Activated naive CD4-positive, alpha-beta T cell treated with anti-CD3 and anti-CD28 coated beads for 36 hours (primary cell): ENCODE measurements around the gene QRFPR. TPM values are rescaled to one million over a fixed set of nuclear protein-coding genes. Genes with fewer than 3 reads are reported as not detected.
A peak's percentile ranks its signal among the peaks of the same experiment; 100 is the strongest.

Experiments
- CTCF ChIA-PET: fragments of 350-600 bp; sonication (Branson Sonifier 250); formaldehyde crosslinking; loops from one replicate; lab custom pipeline; 2021; ENCODE audit warnings: antibody characterized with exemption; lab: Charles Lee
- DNase-seq: peaks from one replicate; pipeline ENCODE4 v3.0.0-alpha.2; 2020
- H3K27ac Mint-ChIP-seq: one replicate; pipeline ENCODE4 v1.8.0; 2021; ENCODE audit warnings: mild to moderate bottlenecking, mixed read lengths
- H3K27me3 Mint-ChIP-seq: one replicate; pipeline ENCODE4 v1.8.0; 2021; ENCODE audit warnings: low read depth, mixed read lengths
- H3K36me3 Mint-ChIP-seq: one replicate; pipeline ENCODE4 v1.8.0; 2021; ENCODE audit warnings: low read depth, mixed read lengths
- H3K4me1 Mint-ChIP-seq: one replicate; pipeline ENCODE4 v1.8.0; 2021; ENCODE audit warnings: low read depth, mixed read lengths
- H3K4me3 Mint-ChIP-seq: one replicate; pipeline ENCODE4 v1.8.0; 2021; ENCODE audit warnings: mild to moderate bottlenecking, moderate library complexity, mixed read lengths
- H3K9me3 Mint-ChIP-seq: one replicate; pipeline ENCODE4 v1.8.0; 2021; ENCODE audit warnings: mixed read lengths
- intact Hi-C: fragments of 100-400 bp; cut with micrococcal nuclease; formaldehyde crosslinking; loops from one replicate; pipeline ENCODE4 v1.15.1; 2023
- total RNA-seq, 2 experiments: library from RNA; stranded (reverse); gene quantifications; one replicate each; pipeline ENCODE4 v1.2.3, GENCODE V29; 2021

Gene QRFPR
- total RNA-seq, 2 experiments from 2014 or later: not detected

DNA sequence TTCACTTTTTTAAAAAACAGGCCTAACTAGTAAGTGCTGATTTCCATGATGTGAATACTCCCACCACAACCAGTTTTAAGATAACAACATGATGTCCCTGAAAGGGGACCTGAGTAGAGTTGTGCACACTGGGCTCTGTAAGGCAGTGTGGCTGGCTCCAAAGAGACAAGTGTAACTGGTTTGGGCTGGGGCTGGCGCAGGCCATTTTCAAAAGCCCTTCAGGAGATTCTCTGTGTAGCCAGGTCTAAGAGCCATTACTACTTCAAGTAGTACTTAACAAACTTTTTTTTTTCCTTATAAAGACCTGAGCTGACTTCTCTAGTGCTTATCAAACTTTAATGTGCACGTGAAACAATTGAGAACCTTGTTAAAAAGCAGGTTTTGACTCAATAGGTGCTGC lies 4.3 kb downstream of the QRFPR start:
- Mint-ChIP-seq H3K36me3 (no peaks in the 10 kb centered on the region), H3K9me3 (no peaks in the 10 kb centered on the region), H3K27ac (no peak overlapping the region), H3K27me3 (peaks cover 39% of the 10 kb centered on the region), H3K4me3 (no peak overlapping the region), H3K4me1 (peaks cover 6% of the 10 kb centered on the region)
- CTCF ChIA-PET: no interaction called here
- no peak for DNase-seq
- intact Hi-C loops: no loop called here

DNA sequence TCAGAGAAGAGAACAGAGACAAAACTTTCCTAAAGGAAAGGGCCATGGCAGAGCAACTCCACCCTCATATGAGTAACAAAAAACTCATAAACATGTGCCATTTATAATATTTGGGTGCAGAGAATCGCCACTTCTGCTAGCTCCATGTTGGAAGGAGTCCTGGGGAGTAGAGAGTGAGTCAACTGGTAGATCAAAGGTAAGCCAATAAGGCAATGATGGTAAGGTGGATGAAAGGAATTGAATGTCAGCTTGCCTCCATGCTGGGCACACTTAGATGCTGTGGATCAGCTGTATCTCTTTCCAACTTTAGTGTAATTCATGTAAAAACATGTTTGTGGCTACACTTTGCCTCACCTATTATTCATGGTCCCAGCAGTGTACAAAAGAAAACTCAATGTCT lies 4.7 kb downstream of the QRFPR start:
- Mint-ChIP-seq H3K4me1 (peaks cover 6% of the 10 kb centered on the region), H3K9me3 (no peaks in the 10 kb centered on the region), H3K27ac (no peak overlapping the region), H3K27me3 (peaks cover 36% of the 10 kb centered on the region), H3K36me3 (no peaks in the 10 kb centered on the region), H3K4me3 (no peak overlapping the region)
- intact Hi-C loops: no loop called here
- DNase-seq: no peak
- CTCF ChIA-PET: no interaction called here

DNA sequence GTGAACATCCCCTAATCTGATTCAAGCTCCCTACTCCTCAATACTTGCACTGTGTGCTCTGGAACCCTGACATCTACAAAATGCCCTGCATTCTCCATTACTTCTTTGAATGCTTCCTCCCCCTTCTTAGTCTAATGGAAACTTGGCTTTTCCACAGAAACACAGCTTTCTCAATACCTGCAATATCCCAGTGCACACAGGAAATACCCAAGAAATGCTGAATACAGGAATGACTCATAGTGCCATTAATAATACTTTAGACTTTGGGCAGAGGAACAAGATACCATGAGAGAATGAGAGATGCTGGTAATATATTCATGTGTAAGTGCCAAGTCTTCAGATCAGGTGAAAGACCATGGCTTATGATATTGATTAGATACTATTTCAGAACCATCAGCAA lies 5.6 kb downstream of the QRFPR start:
- H3K4me3 Mint-ChIP-seq: no peak overlapping the region
- CTCF ChIA-PET: interaction anchor here (1.6 kb wide), 1 partner anchor 183 kb away, joined by 4 read pairs; no protein-coding TSS in a partner anchor

DNA sequence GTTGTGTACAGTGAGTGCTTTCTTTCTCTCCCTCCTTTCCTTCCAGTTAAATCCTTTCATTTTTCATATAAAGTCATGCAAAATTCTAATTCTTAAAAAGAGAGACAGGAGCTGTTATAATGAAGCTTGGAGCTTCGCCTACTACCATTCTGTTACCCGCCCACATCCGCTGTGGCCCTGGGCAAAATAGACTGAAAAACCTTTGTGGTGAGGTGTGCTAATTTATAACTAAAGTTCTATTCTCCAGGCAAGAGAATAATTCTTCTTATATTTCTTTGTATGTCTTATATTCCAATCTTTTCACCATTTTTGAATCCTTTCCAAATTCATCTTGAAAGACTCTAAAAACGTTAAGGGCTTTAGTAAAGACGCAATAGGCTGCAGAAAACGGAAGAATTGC lies 7.0 kb downstream of the QRFPR start:
- no peaks in the 10 kb centered on the region for H3K9me3 Mint-ChIP-seq
- no peak for DNase-seq
- no peak overlapping the region for H3K27ac Mint-ChIP-seq
- H3K36me3 Mint-ChIP-seq: no peaks in the 10 kb centered on the region
- H3K4me1 Mint-ChIP-seq: no peaks in the 10 kb centered on the region
- no peak overlapping the region for H3K4me3 Mint-ChIP-seq
- intact Hi-C loops: loop anchor here (5.0 kb wide), 1 partner anchor 48 kb away; no protein-coding TSS in a partner anchor
- CTCF ChIA-PET: interaction anchor here (0.8 to 1.6 kb wide), 4 partner anchors 25 to 355 kb away, joined by 3 to 4 read pairs (median 3); no protein-coding TSS in a partner anchor
- H3K27me3 Mint-ChIP-seq: peaks cover 21% of the 10 kb centered on the region

More for the DNA sequence above, 5.6 kb downstream of the QRFPR start:
- peaks cover 5% of the 10 kb centered on the region for H3K4me1 Mint-ChIP-seq
- DNase-seq: no peak
- peaks cover 32% of the 10 kb centered on the region for H3K27me3 Mint-ChIP-seq
- no peaks in the 10 kb centered on the region for H3K9me3 Mint-ChIP-seq
- H3K27ac Mint-ChIP-seq: no peak overlapping the region
- H3K36me3 Mint-ChIP-seq: no peaks in the 10 kb centered on the region
- intact Hi-C loops: no loop called here

DNA sequence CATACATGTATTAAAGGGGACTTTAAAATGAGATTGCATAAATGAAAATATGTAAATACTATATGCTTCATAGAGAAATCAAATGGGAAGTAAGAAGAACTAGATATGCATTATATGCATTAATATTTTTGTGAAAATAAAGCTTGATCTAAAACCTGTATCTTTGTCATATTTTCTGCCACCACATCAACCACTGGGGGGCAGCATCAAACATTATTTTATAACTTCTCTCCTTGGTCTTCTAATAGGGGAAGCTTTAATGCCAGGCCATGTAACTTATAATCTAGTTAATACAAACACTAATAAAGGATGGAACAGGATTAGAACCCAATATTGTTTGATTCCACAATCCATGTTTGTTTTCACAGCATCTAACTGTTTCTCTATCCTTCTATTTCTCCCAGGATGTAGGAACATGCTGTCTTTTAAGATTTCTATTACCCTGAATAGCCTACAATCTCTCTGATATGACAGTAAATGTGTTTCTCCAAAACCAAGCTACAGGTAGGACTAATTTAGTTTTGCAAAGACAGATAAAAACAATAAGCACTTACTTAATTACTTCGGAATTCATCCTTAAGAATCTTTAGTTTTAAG lies 10.0 kb downstream of the QRFPR start:
- DNase-seq: peak; percentile 66
- intact Hi-C loops: loop anchor here (1.0 to 5.0 kb wide), 5 partner anchors 51 to 1206 kb away; no protein-coding TSS in a partner anchor
- Mint-ChIP-seq H3K36me3 (no peaks in the 10 kb centered on the region), H3K4me3 (no peak overlapping the region), H3K4me1 (no peaks in the 10 kb centered on the region), H3K27ac (no peak overlapping the region), H3K27me3 (peaks cover 9% of the 10 kb centered on the region), H3K9me3 (no peaks in the 10 kb centered on the region)
- CTCF ChIA-PET: interaction anchor here (0.8 to 2.6 kb wide), 18 partner anchors 9 to 357 kb away, joined by 3 to 10 read pairs (median 5); no protein-coding TSS in a partner anchor

DNA sequence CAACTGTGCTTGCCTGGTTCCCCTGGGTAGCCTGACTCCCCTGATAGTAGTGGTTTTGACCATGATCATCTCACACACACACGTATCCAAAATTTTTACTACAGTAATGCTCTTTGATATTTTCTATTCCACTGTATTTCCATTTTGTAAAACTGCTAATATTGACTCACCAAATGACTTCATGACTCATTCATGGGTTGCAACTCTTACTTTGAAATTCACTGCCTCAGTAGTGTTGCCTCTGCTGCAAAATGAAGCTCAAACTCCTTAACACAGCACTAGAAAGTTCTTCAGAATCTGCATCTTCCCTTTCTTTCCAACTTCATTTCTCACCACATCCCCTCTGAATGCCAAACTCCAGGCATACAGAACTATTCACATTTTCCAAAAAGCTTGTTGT lies 20.3 kb downstream of the QRFPR start:
- CTCF ChIA-PET: no interaction called here
- intact Hi-C loops: no loop called here
- no peak for DNase-seq
- no peaks in the 10 kb centered on the region for H3K9me3 Mint-ChIP-seq
- H3K27me3 Mint-ChIP-seq: peaks cover 8% of the 10 kb centered on the region
- H3K36me3 Mint-ChIP-seq: no peaks in the 10 kb centered on the region
- no peaks in the 10 kb centered on the region for H3K4me1 Mint-ChIP-seq
- no peak overlapping the region for H3K27ac Mint-ChIP-seq
- H3K4me3 Mint-ChIP-seq: no peak overlapping the region

DNA sequence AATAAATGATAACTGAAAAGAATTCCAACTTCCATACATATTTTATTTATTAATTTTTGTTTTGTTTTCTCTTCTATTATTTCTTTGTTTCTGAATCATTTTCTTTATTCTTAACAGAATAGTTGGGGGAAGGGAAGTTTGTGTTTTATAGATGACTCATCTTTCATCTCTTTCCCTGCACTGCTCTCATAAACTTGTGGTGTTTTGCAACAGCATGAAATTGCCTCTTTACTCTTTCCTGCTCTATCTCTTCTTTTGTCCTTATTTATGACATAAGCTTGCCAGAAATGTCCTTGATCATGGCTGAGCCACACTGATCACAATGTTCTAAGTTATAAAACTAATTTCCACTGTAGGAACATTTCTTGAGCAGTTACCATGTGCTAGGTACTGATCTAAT lies 22.3 kb downstream of the QRFPR start:
- peaks cover 20% of the 10 kb centered on the region for H3K27me3 Mint-ChIP-seq
- CTCF ChIA-PET: no interaction called here
- peaks cover 2% of the 10 kb centered on the region for H3K36me3 Mint-ChIP-seq
- peaks cover 9% of the 10 kb centered on the region for H3K9me3 Mint-ChIP-seq
- no peak overlapping the region for H3K4me3 Mint-ChIP-seq
- H3K27ac Mint-ChIP-seq: no peak overlapping the region
- DNase-seq: no peak
- intact Hi-C loops: no loop called here
- no peaks in the 10 kb centered on the region for H3K4me1 Mint-ChIP-seq

DNA sequence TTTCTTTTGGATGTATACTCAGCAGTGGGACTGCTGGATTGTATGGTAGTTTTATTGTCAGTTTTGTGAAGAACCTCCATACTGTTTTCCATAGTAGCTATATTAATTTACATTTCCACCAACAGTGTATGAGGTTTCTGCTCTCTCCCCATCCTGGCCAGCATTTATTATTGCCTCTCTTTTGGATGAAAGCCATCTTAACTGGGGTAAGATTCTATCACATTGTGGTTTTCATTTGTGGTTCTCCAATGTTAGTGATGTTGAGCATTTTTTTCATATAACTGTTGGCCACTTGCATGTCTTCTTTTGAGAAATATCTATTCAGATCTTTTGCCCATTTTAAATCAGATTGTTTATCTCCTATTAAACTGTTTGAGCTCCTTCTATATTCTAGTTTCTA lies 27.6 kb downstream of the QRFPR start:
- Mint-ChIP-seq H3K36me3 (peaks cover 2% of the 10 kb centered on the region), H3K27ac (no peak overlapping the region), H3K27me3 (peaks cover 34% of the 10 kb centered on the region), H3K9me3 (peaks cover 9% of the 10 kb centered on the region), H3K4me1 (no peaks in the 10 kb centered on the region), H3K4me3 (no peak overlapping the region)
- DNase-seq: no peak
- CTCF ChIA-PET: no interaction called here
- intact Hi-C loops: no loop called here

DNA sequence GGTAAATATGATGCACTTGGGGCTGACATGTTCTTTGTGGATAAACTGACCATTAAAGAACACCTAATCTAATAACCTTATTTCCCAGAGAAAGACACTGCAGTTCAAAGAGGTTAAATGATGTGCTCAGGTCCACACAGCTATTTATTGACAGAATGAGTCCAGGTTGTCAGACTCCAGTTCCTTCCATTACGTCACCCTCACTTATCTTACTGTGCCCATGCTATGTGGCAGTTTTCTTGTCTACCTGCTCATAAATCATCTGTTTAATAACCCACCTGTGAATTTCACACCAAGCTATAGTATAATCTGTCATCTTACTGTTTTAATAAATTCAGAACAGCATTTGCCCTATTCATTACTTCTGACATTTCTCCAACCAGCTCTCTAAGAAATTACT lies 36.7 kb downstream of the QRFPR start:
- CTCF ChIA-PET: interaction anchor here (0.8 kb wide), 1 partner anchor 118 kb away, joined by 4 read pairs; no protein-coding TSS in a partner anchor

DNA sequence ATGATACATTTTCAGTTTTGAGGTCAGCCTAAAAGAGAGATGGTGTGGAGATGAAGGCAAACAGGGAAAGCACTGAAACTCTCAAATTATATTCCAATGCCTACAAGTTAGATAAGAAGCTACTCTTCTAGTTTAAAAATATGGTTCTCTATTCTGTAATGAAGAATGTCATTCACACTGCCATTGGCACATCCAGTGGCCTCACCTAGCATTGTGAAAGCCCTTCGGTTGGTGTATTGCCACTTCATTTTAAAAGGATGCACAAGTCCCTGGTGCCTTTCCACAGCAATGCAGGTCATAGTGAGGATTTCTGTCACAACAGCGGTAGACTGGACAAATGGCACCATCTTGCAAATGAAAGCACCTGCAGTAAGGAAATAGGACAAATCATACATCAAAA lies 40.6 kb downstream of the QRFPR start:
- Mint-ChIP-seq H3K4me3 (no peak overlapping the region), H3K27ac (no peak overlapping the region)
- CTCF ChIA-PET: interaction anchor here (0.6 to 0.7 kb wide), 2 partner anchors 71 to 302 kb away, joined by 3 to 4 read pairs; no protein-coding TSS in a partner anchor

More for the DNA sequence above, 36.7 kb downstream of the QRFPR start:
- Mint-ChIP-seq H3K4me3 (no peak overlapping the region), H3K4me1 (no peaks in the 10 kb centered on the region), H3K36me3 (no peaks in the 10 kb centered on the region), H3K27ac (no peak overlapping the region), H3K9me3 (no peaks in the 10 kb centered on the region), H3K27me3 (peaks cover 5% of the 10 kb centered on the region)
- intact Hi-C loops: no loop called here
- no peak for DNase-seq

DNA sequence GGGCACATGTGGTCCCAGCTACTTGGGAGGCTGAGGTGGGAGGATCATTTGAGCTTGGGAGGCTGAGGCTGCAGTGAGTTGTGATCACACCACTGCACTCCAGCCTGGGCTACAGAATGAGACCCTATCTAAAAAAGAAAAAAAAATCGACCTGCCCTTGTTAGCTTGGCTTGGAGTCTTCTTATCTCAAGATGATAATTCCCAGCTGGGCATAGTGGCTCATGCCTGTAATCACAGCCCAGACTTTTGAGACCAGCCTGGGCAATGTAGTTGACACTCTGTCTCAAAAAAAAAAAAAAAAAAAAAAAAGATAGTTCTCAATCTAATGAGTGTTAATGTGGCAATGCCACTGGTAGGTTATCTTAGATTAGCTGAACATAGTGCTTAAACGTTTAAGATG lies 41.0 kb downstream of the QRFPR start:
- CTCF ChIA-PET: interaction anchor here (0.6 to 1.1 kb wide), 3 partner anchors 14 to 302 kb away, joined by 3 to 4 read pairs (median 4); no protein-coding TSS in a partner anchor
- intact Hi-C loops: no loop called here
- H3K36me3 Mint-ChIP-seq: no peaks in the 10 kb centered on the region
- no peak overlapping the region for H3K27ac Mint-ChIP-seq
- peaks cover 2% of the 10 kb centered on the region for H3K4me1 Mint-ChIP-seq
- peaks cover 2% of the 10 kb centered on the region for H3K27me3 Mint-ChIP-seq
- no peaks in the 10 kb centered on the region for H3K9me3 Mint-ChIP-seq
- DNase-seq: no peak
- H3K4me3 Mint-ChIP-seq: no peak overlapping the region

More for the DNA sequence above, 40.6 kb downstream of the QRFPR start:
- H3K4me1 Mint-ChIP-seq: peaks cover 2% of the 10 kb centered on the region
- peaks cover 4% of the 10 kb centered on the region for H3K27me3 Mint-ChIP-seq
- H3K36me3 Mint-ChIP-seq: no peaks in the 10 kb centered on the region
- H3K9me3 Mint-ChIP-seq: no peaks in the 10 kb centered on the region
- no peak for DNase-seq
- intact Hi-C loops: no loop called here

DNA sequence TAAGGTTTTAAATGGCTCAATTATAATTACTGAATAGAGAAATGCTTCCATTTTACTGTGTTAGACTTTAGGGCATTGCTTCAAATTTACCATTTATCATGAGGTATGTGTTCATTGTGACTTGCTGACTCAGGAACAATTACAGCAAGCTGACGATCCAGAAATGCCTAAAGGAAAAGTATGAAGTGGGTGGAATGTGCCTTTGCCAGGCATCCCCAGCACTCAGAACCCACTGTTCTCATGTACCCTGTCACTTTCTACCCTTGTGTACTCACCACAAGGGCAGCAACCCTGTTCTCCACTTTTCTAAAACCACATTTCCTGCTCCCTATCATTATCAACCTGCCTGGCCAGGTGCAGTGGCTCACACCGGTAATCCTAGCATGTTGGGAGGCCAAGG lies 41.5 kb downstream of the QRFPR start:
- Mint-ChIP-seq H3K4me3 (no peak overlapping the region), H3K4me1 (peaks cover 2% of the 10 kb centered on the region), H3K9me3 (no peaks in the 10 kb centered on the region), H3K36me3 (no peaks in the 10 kb centered on the region), H3K27me3 (peaks cover 3% of the 10 kb centered on the region), H3K27ac (no peak overlapping the region)
- intact Hi-C loops: no loop called here
- CTCF ChIA-PET: interaction anchor here (1.1 kb wide), 1 partner anchor 13 kb away, joined by 4 read pairs; no protein-coding TSS in a partner anchor
- no peak for DNase-seq

DNA sequence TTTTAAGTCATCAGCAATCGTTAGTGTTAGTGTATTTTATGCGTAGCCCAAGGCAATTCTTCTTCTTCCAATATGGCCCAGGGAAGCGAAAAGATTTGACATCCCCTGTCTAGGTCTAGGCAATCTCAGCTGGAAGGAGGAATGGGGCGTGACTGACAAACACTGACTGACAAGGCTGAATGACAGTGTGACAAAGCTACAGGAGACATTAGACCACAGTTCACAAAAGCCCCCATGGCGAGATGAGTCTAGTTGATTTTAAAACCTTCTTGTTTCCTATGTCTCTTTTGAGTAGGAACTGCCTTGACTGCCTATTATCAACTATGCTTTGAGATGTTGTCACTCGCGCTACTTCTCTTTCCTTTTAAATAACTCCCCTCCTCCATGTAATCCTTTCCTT lies 42.3 kb downstream of the QRFPR start:
- H3K27ac Mint-ChIP-seq: no peak overlapping the region
- intact Hi-C loops: no loop called here
- CTCF ChIA-PET: interaction anchor here (1.1 kb wide), 1 partner anchor 13 kb away, joined by 4 read pairs; no protein-coding TSS in a partner anchor

More for the DNA sequence above, 42.3 kb downstream of the QRFPR start:
- H3K36me3 Mint-ChIP-seq: no peaks in the 10 kb centered on the region
- DNase-seq: no peak
- H3K4me3 Mint-ChIP-seq: no peak overlapping the region
- H3K4me1 Mint-ChIP-seq: peaks cover 2% of the 10 kb centered on the region
- peaks cover 2% of the 10 kb centered on the region for H3K27me3 Mint-ChIP-seq
- H3K9me3 Mint-ChIP-seq: no peaks in the 10 kb centered on the region
